ENCODE measurements around the gene ATRAID.

ATRAID gene

GRCh38 chr2:27209621-27210401 is 2.0 kb upstream of the ATRAID start:
- no peak overlapping the region for H3K27ac ChIP-seq (ENCODE audit: low read depth, low read length)
- H3K36me3 ChIP-seq (ENCODE audit: low read length) = 0 out of 2 replicates have a peak, but pooled peaks cover 3% of the 10 kb centered on the region
- peaks cover 6% of the 10 kb centered on the region; the same call in 1 of the 2 replicates for H3K79me2 ChIP-seq (ENCODE audit: insufficient read depth, low read length)
- H3K4me3 ChIP-seq (ENCODE audit: insufficient read depth, low read length, poor library complexity, severe bottlenecking) = no peak overlapping the region
- H2AFZ ChIP-seq (ENCODE audit: low read depth, low read length, severe bottlenecking) = no peak overlapping the region
- H4K20me1 ChIP-seq (ENCODE audit: low read depth, low read length) = no peaks in the 10 kb centered on the region
- H3K9me2 ChIP-seq (replicated peaks; ENCODE audit: insufficient read depth, low read length) = no peaks in the 10 kb centered on the region
- 0 out of 2 replicates have a peak overlapping the region, but pooled peaks have one; percentile 3 for H3K9ac ChIP-seq (ENCODE audit: low read length)
- H3K27me3 ChIP-seq (ENCODE audit: low read length) = no peaks in the 10 kb centered on the region
- H3F3A ChIP-seq (ENCODE audit: insufficient read depth) = peaks cover 5% of the 10 kb centered on the region; the same call in 1 of the 2 replicates
- no peak for TF ChIP-seq EZH2phosphoT487 (conservative IDR thresholded peaks at IDR 0.05; ENCODE audit: low read length)
- no peak for TF ChIP-seq CTCF (IDR thresholded peaks at IDR 0.05; ENCODE audit: insufficient read depth, low read length, poor library complexity, severe bottlenecking)
- H3K4me2 ChIP-seq (ENCODE audit: low read depth, low read length, poor library complexity, severe bottlenecking) = peak overlapping the region; percentile 12
- no peaks in the 10 kb centered on the region for H3K9me3 ChIP-seq (ENCODE audit: insufficient read depth, low read length)

- Histone ChIP-seq H3K4me2 (ENCODE audit: low read depth, low read length, poor library complexity, severe bottlenecking) (peak overlapping the region; percentile 83), H3K79me2 (ENCODE audit: insufficient read depth, low read length) (peaks cover 6% of the 10 kb centered on the region; the same call in 1 of the 2 replicates), H3K9ac (ENCODE audit: low read length) (peak overlapping the region; percentile 88), H3K27me3 (ENCODE audit: low read length) (no peaks in the 10 kb centered on the region), H2AFZ (ENCODE audit: low read depth, low read length, severe bottlenecking) (peak overlapping the region; percentile 55), H4K20me1 (ENCODE audit: low read depth, low read length) (no peaks in the 10 kb centered on the region), H3K9me2 (replicated peaks; ENCODE audit: insufficient read depth, low read length) (no peaks in the 10 kb centered on the region), H3K27ac (ENCODE audit: low read depth, low read length) (peak overlapping the region; percentile 83), H3K9me3 (ENCODE audit: insufficient read depth, low read length) (no peaks in the 10 kb centered on the region), H3K36me3 (ENCODE audit: low read length) (peaks cover 3% of the 10 kb centered on the region; the same call in 1 of the 2 replicates), H3F3A (ENCODE audit: insufficient read depth) (peaks cover 14% of the 10 kb centered on the region; the same call in 1 of the 2 replicates), H3K4me3 (ENCODE audit: insufficient read depth, low read length, poor library complexity, severe bottlenecking) (peak overlapping the region; percentile 71)
- TF ChIP-seq CTCF (IDR thresholded peaks at IDR 0.05; ENCODE audit: insufficient read depth, low read length, poor library complexity, severe bottlenecking) = no peak
- TF ChIP-seq EZH2phosphoT487 (conservative IDR thresholded peaks at IDR 0.05; ENCODE audit: low read length) = no peak
Observed at GRCh38 chr2:27211241-27211942, 449 bp upstream of the ATRAID start.

- H2AFZ ChIP-seq (ENCODE audit: low read depth, low read length, severe bottlenecking) = peak overlapping the region; percentile 36
- H3K79me2 ChIP-seq (ENCODE audit: insufficient read depth, low read length) = peaks cover 12% of the 10 kb centered on the region
- peak overlapping the region; percentile 71 for H3K4me3 ChIP-seq (ENCODE audit: insufficient read depth, low read length, poor library complexity, severe bottlenecking)
- H3F3A ChIP-seq (ENCODE audit: insufficient read depth) = peaks cover 16% of the 10 kb centered on the region; the same call in 1 of the 2 replicates
- H3K36me3 ChIP-seq (ENCODE audit: low read length) = peaks cover 3% of the 10 kb centered on the region; the same call in 1 of the 2 replicates
- H3K27ac ChIP-seq (ENCODE audit: low read depth, low read length) = peak overlapping the region; percentile 83
- no peaks in the 10 kb centered on the region for H4K20me1 ChIP-seq (ENCODE audit: low read depth, low read length)
- H3K4me2 ChIP-seq (ENCODE audit: low read depth, low read length, poor library complexity, severe bottlenecking) = peak overlapping the region; percentile 83
- H3K9me3 ChIP-seq (ENCODE audit: insufficient read depth, low read length) = no peaks in the 10 kb centered on the region
- no peak for TF ChIP-seq EZH2phosphoT487 (conservative IDR thresholded peaks at IDR 0.05; ENCODE audit: low read length)
- TF ChIP-seq CTCF (IDR thresholded peaks at IDR 0.05; ENCODE audit: insufficient read depth, low read length, poor library complexity, severe bottlenecking) = no peak
- H3K9ac ChIP-seq (ENCODE audit: low read length) = peak overlapping the region; percentile 88
- H3K27me3 ChIP-seq (ENCODE audit: low read length) = no peaks in the 10 kb centered on the region
- H3K9me2 ChIP-seq (replicated peaks; ENCODE audit: insufficient read depth, low read length) = no peaks in the 10 kb centered on the region
Observed at GRCh38 chr2:27212626-27213471, 1.0 kb downstream of the ATRAID start.

All from SU-DHL-6 (cell line).